GM12878 (cell line): ENCODE measurements around the gene CHD6. TPM values are rescaled to one million over a fixed set of nuclear protein-coding genes. Genes with fewer than 3 reads are reported as not detected.

Experiments used
- ATAC-seq: fragments of 200-7000 bp; cut with Tn5 transposase; 3 replicates; pipeline ENCODE4 v1.9.1; 2020; ENCODE audit warnings: mild to moderate bottlenecking, moderate library complexity
- BruUV-seq: library from RNA; stranded (reverse); fragments of 400-500 nt; replicated peaks from 2 replicates; lab custom pipeline; 2021; lab: Mats Ljungman, UMichigan
- CTCF ChIA-PET: fragments of 300-600 bp; sonication (Branson Sonifier 250); formaldehyde crosslinking; extraction: SDS; loops from one replicate; lab custom pipeline; 2021; ENCODE audit warnings: inconsistent platforms; lab: Yijun Ruan, JAX
- POLR2A ChIA-PET: fragments of 350-600 bp; formaldehyde crosslinking; extraction: SDS; loops from one replicate; lab custom pipeline; 2021; ENCODE audit warnings: inconsistent platforms; lab: Charles Lee
- RAD21 ChIA-PET: fragments of 300-600 bp; sonication (Branson Sonifier 250); formaldehyde crosslinking; loops from one replicate; lab custom pipeline; 2023; ENCODE audit warnings: antibody characterized with exemption; ENCODE audit not compliant: unreplicated experiment; lab: Charles Lee
- SMC1A ChIA-PET: fragments of 300-600 bp; sonication (Branson Sonifier 250); formaldehyde crosslinking; loops from one replicate; lab custom pipeline; 2023; ENCODE audit not compliant: unreplicated experiment, uncharacterized antibody; lab: Charles Lee
- DNase-seq: peaks from one replicate; pipeline ENCODE4 v3.0.0-alpha.2; 2011; ENCODE audit warnings: low read depth, low spot score
- FAIRE-seq: peaks from 3 replicates; lab custom pipeline; 2011; peaks lifted over from hg19 to GRCh38; lab: Jason Lieb, UNC
- H2AFZ ChIP-seq: 2 replicates; pipeline ENCODE4 v1.6.0; 2011; ENCODE audit warnings: low read depth, low read length, control low read depth; ENCODE audit not compliant: control insufficient read depth
- H3K27ac ChIP-seq: 2 replicates; pipeline ENCODE4 v1.5.1; 2011; ENCODE audit warnings: control low read depth; ENCODE audit not compliant: control insufficient read depth, insufficient read depth
- H3K27me3 ChIP-seq, 2 experiments: replicated peaks in 1 of 2; 2 replicates each; pipeline versions ENCODE4 v1.6.0 to v1.6.1; 2011; ENCODE audit warnings: low read length in 1 of 2; ENCODE audit not compliant: control insufficient read depth in 2 of 2, insufficient read depth in 2 of 2
- H3K36me3 ChIP-seq, 2 experiments: 2 replicates each; pipeline ENCODE4 v1.5.1; 2011; ENCODE audit warnings: low read length in 1 of 2; ENCODE audit not compliant: control insufficient read depth in 2 of 2, insufficient read depth in 2 of 2
- H3K4me1 ChIP-seq: 2 replicates; pipeline ENCODE4 v1.6.1; 2011; ENCODE audit warnings: mild to moderate bottlenecking, low read length, moderate library complexity, mixed read lengths; ENCODE audit not compliant: control insufficient read depth, insufficient read depth
- H3K4me2 ChIP-seq: 2 replicates; pipeline ENCODE4 v1.6.0; 2011; ENCODE audit warnings: control low read depth; ENCODE audit not compliant: control insufficient read depth, insufficient read depth
- H3K4me3 ChIP-seq: fragments of 200-600 bp; sonication (generic); 2 replicates; pipeline ENCODE4 v1.5.1; 2016
- H3K79me2 ChIP-seq: 2 replicates; pipeline ENCODE4 v1.6.0; 2011; ENCODE audit warnings: low read length; ENCODE audit not compliant: control insufficient read depth, insufficient read depth
- H3K9ac ChIP-seq: 2 replicates; pipeline ENCODE4 v1.8.0; 2011; ENCODE audit warnings: low read length, control low read depth, mixed read lengths; ENCODE audit not compliant: control insufficient read depth, insufficient read depth
- H3K9me3 ChIP-seq: replicated peaks from 3 replicates; pipeline ENCODE4 v1.5.1; 2011; ENCODE audit warnings: mild to moderate bottlenecking, low read length; ENCODE audit not compliant: control insufficient read depth, insufficient read depth
- H4K20me1 ChIP-seq: 2 replicates; pipeline ENCODE4 v1.6.0; 2011; ENCODE audit not compliant: control insufficient read depth, insufficient read depth
- BCL11A ChIP-seq: IDR thresholded peaks from 2 replicates; pipeline ENCODE4 v1.6.1; 2011; ENCODE audit warnings: low read depth, low read length
- BRCA1 ChIP-seq: IDR thresholded peaks from 2 replicates; pipeline ENCODE4 v1.6.1; 2011; ENCODE audit warnings: low read depth, low read length, improper control_type of control experiment
- E2F4 ChIP-seq: IDR thresholded peaks from 2 replicates; pipeline ENCODE4 v1.6.1; 2012; ENCODE audit warnings: low read depth, low read length, improper control_type of control experiment
- ELK1 ChIP-seq: IDR thresholded peaks from 2 replicates; pipeline ENCODE4 v1.6.1; 2012; ENCODE audit warnings: low read depth, low read length, improper control_type of control experiment
- ETV6 ChIP-seq, 2 experiments: fragments of 450-650 bp in 1 of 2; IDR thresholded peaks in 1 of 2; conservative IDR thresholded peaks in 1 of 2; 2 replicates each; pipeline ENCODE4 v1.6.1; 2014; ENCODE audit warnings: antibody characterized with exemption in 1 of 2, borderline replicate concordance in 1 of 2, low read depth in 1 of 2, mild to moderate bottlenecking in 1 of 2, moderate library complexity in 1 of 2
- EZH2 ChIP-seq: IDR thresholded peaks from 2 replicates; pipeline ENCODE4 v1.6.1; 2012; ENCODE audit warnings: low read depth, mild to moderate bottlenecking, control low read depth, inconsistent platforms, low read length, borderline replicate concordance; ENCODE audit not compliant: control insufficient read depth
- JUNB ChIP-seq: IDR thresholded peaks from 2 replicates; pipeline ENCODE4 v1.6.1; 2016; ENCODE audit warnings: antibody characterized with exemption, mild to moderate bottlenecking
- MAX ChIP-seq: IDR thresholded peaks from 2 replicates; pipeline ENCODE4 v1.6.1; 2012; ENCODE audit warnings: low read depth, low read length, improper control_type of control experiment
- NR2C1 ChIP-seq: fragments of 450-650 bp; IDR thresholded peaks from 2 replicates; pipeline ENCODE4 v1.6.1; 2017; ENCODE audit warnings: antibody characterized with exemption, mild to moderate bottlenecking, moderate library complexity
- POLR2A ChIP-seq: IDR thresholded peaks from 2 replicates; pipeline ENCODE4 v1.6.1; 2011; ENCODE audit warnings: low read depth, mild to moderate bottlenecking, low read length
- POLR2AphosphoS2 ChIP-seq: IDR thresholded peaks from 2 replicates; pipeline ENCODE4 v1.6.1; 2011; ENCODE audit warnings: low read depth, mild to moderate bottlenecking, low read length, improper control_type of control experiment, moderate library complexity
- RCOR1 ChIP-seq: conservative IDR thresholded peaks from 2 replicates; pipeline ENCODE4 v1.6.1; 2012; ENCODE audit warnings: low read depth, low read length, improper control_type of control experiment
- SIX5 ChIP-seq: IDR thresholded peaks from 2 replicates; pipeline ENCODE4 v1.6.1; 2011; ENCODE audit warnings: mild to moderate bottlenecking, low read depth, low read length, moderate library complexity; ENCODE audit not compliant: severe bottlenecking
- YBX1 ChIP-seq: fragments of 450-650 bp; IDR thresholded peaks from 2 replicates; pipeline ENCODE4 v1.6.1; 2016; ENCODE audit warnings: antibody characterized with exemption
- ZNF217 ChIP-seq: fragments of 450-650 bp; IDR thresholded peaks from 2 replicates; pipeline ENCODE4 v1.6.1; 2017; ENCODE audit warnings: antibody characterized with exemption, mild to moderate bottlenecking
- ZNF384 ChIP-seq: IDR thresholded peaks from 2 replicates; pipeline ENCODE4 v1.6.1; 2012; ENCODE audit warnings: low read depth, mild to moderate bottlenecking, low read length, improper control_type of control experiment, borderline replicate concordance
- ZNF622 ChIP-seq: fragments of 450-650 bp; IDR thresholded peaks from 2 replicates; pipeline ENCODE4 v1.6.1; 2017; ENCODE audit warnings: mild to moderate bottlenecking, inconsistent platforms
- WGBS: methylation state at CpG from one replicate; pipeline ENCODE4 v1.1.6; 2016; ENCODE audit warnings: low lambda C conversion rate; ENCODE audit not compliant: insufficient replicate concordance, insufficient coverage; ENCODE audit errors: missing lambda C conversion rate; 5-methylcytosine and 5-hydroxymethylcytosine counted together
- in situ Hi-C: fragments of 300-500 bp; cut with MboI; formaldehyde crosslinking; loops from 9 replicates; pipeline ENCODE4 v1.14.3; 2018; ENCODE audit warnings: mixed read lengths
- intact Hi-C: fragments of 100-400 bp; cut with micrococcal nuclease; formaldehyde crosslinking; loops from one replicate; pipeline ENCODE4 v1.14.2; 2022; ENCODE audit not compliant: unreplicated experiment
- polyA plus RNA-seq, 11 experiments: library from polyadenylated mRNA; depleted of rRNA in 4 of 11; unstranded in 6 of 11; stranded (reverse) in 5 of 11; fragments of >200 nt; fragmentation: Nextera tagmentation in 4 of 11; fragmentation: Illumina TruSeq in 1 of 11; extraction: Ambion mirVana in 4 of 11; extraction: Trizol in 1 of 11; gene quantifications; 1 replicate in 1 of 11; 2 replicates in 10 of 11; pipeline versions ENCODE4 v1.2.1 to v1.2.3, GENCODE V29; 2011 to 2016; ENCODE audit warnings: inconsistent platforms in 2 of 11, missing spikeins in 2 of 11, low read depth in 1 of 11
- total RNA-seq, 4 experiments: library from RNA; depleted of rRNA in 3 of 4; stranded (reverse); fragments of >200 nt in 3 of 4; fragmentation: Illumina TruSeq in 1 of 4; extraction: Trizol in 1 of 4; gene quantifications; 2 replicates each; pipeline versions ENCODE4 v1.2.1 to v1.2.3, GENCODE V29; 2013 to 2021
- TF ChIP-seq, protein P1 (sequence below): fragments of 450-650 bp; IDR thresholded peaks from 2 replicates; pipeline ENCODE4 v1.6.1; 2017; ENCODE audit warnings: mild to moderate bottlenecking, moderate library complexity

The CHD6 gene
- total and polyA plus RNA-seq, 10 of the 15 experiments (the other 5 are each of a cell fraction or from before 2014, with no cell fraction given): 4.3 to 25.5 (median 17.1) TPM

GRCh38 chr20:41482647-41483552, 135.3 kb downstream of the CHD6 start:
- ChIA-PET CTCF (interaction anchor here (0.6 kb wide), 1 partner anchor 41 kb away, joined by 4 read pairs; no protein-coding TSS in a partner anchor), RAD21 (no interaction called here), SMC1A (interaction anchor here (1.7 kb wide), 1 partner anchor 10 kb away, joined by 10 read pairs; no protein-coding TSS in a partner anchor), POLR2A (no interaction called here)
- FAIRE-seq (no peak), DNase-seq (no peak), ATAC-seq (no peak)
- Histone ChIP-seq H3K36me3 (peaks cover 4 to 16% of the 10 kb centered on the region in 2 experiments), H3K79me2 (no peaks in the 10 kb centered on the region), H3K4me1 (no peaks in the 10 kb centered on the region), H3K4me3 (no peak overlapping the region), H3K9ac (no peak overlapping the region), H3K27me3 (no peaks in the 10 kb centered on the region), H2AFZ (no peak overlapping the region), H3K27ac (no peak overlapping the region), H4K20me1 (no peaks in the 10 kb centered on the region), H3K4me2 (no peak overlapping the region), H3K9me3 (no peaks in the 10 kb centered on the region)
- 98% methylated on average over 6 of the region's 6 CpGs for WGBS
- intact Hi-C loops (no loop called here), in situ Hi-C loops (no loop called here)
- BruUV-seq: no TSS peak
- TF ChIP-seq POLR2AphosphoS2 (no peak), YBX1 (no peak), NR2C1 (no peak), ZNF217 (no peak), MAX (no peak), ELK1 (no peak), ZNF384 (no peak), E2F4 (no peak), EZH2 (no peak), JUNB (no peak), POLR2A (no peak), ZNF622 (no peak), BRCA1 (no peak), RCOR1 (no peak), ETV6 (conservative IDR thresholded peaks at IDR 0.05 in 1 of 2, IDR thresholded peaks at IDR 0.05 in 1 of 2; ENCODE audit: borderline replicate concordance in 1 of 2, low read depth in 1 of 2) (no peak), SIX5 (no peak), BCL11A (no peak)
- TF ChIP-seq, protein P1, sequence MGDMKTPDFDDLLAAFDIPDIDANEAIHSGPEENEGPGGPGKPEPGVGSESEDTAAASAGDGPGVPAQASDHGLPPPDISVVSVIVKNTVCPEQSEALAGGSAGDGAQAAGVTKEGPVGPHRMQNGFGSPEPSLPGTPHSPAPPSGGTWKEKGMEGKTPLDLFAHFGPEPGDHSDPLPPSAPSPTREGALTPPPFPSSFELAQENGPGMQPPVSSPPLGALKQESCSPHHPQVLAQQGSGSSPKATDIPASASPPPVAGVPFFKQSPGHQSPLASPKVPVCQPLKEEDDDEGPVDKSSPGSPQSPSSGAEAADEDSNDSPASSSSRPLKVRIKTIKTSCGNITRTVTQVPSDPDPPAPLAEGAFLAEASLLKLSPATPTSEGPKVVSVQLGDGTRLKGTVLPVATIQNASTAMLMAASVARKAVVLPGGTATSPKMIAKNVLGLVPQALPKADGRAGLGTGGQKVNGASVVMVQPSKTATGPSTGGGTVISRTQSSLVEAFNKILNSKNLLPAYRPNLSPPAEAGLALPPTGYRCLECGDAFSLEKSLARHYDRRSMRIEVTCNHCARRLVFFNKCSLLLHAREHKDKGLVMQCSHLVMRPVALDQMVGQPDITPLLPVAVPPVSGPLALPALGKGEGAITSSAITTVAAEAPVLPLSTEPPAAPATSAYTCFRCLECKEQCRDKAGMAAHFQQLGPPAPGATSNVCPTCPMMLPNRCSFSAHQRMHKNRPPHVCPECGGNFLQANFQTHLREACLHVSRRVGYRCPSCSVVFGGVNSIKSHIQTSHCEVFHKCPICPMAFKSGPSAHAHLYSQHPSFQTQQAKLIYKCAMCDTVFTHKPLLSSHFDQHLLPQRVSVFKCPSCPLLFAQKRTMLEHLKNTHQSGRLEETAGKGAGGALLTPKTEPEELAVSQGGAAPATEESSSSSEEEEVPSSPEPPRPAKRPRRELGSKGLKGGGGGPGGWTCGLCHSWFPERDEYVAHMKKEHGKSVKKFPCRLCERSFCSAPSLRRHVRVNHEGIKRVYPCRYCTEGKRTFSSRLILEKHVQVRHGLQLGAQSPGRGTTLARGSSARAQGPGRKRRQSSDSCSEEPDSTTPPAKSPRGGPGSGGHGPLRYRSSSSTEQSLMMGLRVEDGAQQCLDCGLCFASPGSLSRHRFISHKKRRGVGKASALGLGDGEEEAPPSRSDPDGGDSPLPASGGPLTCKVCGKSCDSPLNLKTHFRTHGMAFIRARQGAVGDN: no peak
